GM19023 (cell line): ENCODE measurements around the gene KRT34.
"Not testable (repeated sequence)": the region's sequence is repeated elsewhere in the genome, so short reads cannot be mapped to it uniquely, and the experiment has no call there.

Experiments used
- ATAC-seq: cut with Tn5 transposase; IDR thresholded peaks from one replicate; pipeline ENCODE4 v1.9.1; 2021; ENCODE audit warnings: mild to moderate bottlenecking, moderate library complexity; ENCODE audit not compliant: unreplicated experiment

KRT34 gene

GRCh38 chr17:41367426-41368075 is 14.6 kb downstream of the KRT34 start:
- ATAC-seq, result no peak

- ATAC-seq, result no peak
Measured at GRCh38 chr17:41366070-41366469, 16.0 kb downstream of the KRT34 start.

- no peak for ATAC-seq
Measured at GRCh38 chr17:41363881-41364280, 18.2 kb downstream of the KRT34 start.

- no peak for ATAC-seq
Measured at GRCh38 chr17:41360296-41360995, 21.7 kb downstream of the KRT34 start.

GRCh38 chr17:41354536-41354935 is 27.6 kb downstream of the KRT34 start:
- ATAC-seq, result no peak

GRCh38 chr17:41352597-41353366 is 29.3 kb downstream of the KRT34 start:
- ATAC-seq, result no peak

GRCh38 chr17:41351177-41351576 is 30.9 kb downstream of the KRT34 start:
- no peak for ATAC-seq

GRCh38 chr17:41350381-41350878 is 31.7 kb downstream of the KRT34 start, which contains the start of gene KRT33A:
KRT33A (minus strand) TSS chr17:41350828; CDS start chr17:41350767, 61 bp downstream.
- not testable (repeated sequence) for ATAC-seq

GRCh38 chr17:41347869-41348760 is 34.0 kb downstream of the KRT34 start:
- no peak for ATAC-seq

GRCh38 chr17:41346421-41346820 is 35.7 kb downstream of the KRT34 start:
- ATAC-seq, result not testable (repeated sequence)

- no peak for ATAC-seq
Measured at GRCh38 chr17:41345992-41346391, 36.1 kb downstream of the KRT34 start.

GRCh38 chr17:41343029-41343428 is 39.1 kb downstream of the KRT34 start:
- no peak for ATAC-seq

GRCh38 chr17:41340934-41341861 is 40.9 kb downstream of the KRT34 start:
- no peak for ATAC-seq

GRCh38 chr17:41340494-41340893 is 41.6 kb downstream of the KRT34 start:
- ATAC-seq, result no peak

- ATAC-seq, result no peak
Measured at GRCh38 chr17:41339571-41340172, 42.4 kb downstream of the KRT34 start.

GRCh38 chr17:41338961-41339485 is 43.1 kb downstream of the KRT34 start:
- ATAC-seq, result no peak

GRCh38 chr17:41335747-41336146 is 46.4 kb downstream of the KRT34 start:
- ATAC-seq, result no peak

- ATAC-seq, result no peak
Measured at GRCh38 chr17:41334385-41335305, 47.5 kb downstream of the KRT34 start.
